ENCODE results near the gene ZNF775.

Gene ZNF775

DNA sequence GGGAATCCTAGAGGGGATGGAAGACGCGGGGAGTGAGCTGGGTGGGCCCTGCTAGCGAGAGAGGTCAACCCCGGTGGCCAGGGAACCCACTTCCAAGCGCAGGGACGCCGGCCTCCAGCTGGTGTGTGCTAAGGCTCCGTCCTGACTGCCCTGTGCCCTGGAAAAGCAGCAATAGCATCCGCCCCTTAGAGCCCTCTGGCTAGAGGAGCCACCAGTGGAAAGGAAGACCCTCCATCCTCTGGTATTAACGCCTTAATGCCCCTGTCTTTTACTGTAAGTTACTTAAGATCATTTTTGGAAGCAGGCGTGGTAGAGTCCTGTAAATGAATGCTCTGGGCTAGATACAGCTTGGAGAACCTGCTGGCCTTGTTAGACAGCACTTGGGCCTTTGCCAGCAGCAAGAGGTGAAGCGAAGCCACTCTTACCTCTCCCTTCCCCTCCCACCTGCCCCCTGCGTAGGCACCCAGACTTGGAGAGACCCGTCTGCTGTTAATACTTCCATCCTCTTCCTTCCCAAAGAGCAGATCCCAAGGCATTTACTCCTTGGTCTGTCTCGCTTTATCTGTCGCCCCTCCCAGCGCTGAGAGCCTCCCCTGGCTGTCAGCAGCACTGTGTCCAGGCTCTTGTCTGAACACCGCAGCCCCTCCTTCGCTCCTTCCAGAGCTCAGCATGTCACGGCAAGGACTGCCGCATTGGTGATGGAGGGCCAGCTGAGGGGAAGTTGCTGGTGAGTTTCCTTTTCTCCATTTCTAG is 5.9 kb upstream of the ZNF775 start:
- Histone ChIP-seq H3K36me3 (ENCODE audit: control insufficient read depth, insufficient read depth, low read length) (peaks cover 10% of the 10 kb centered on the region), H3K9ac (ENCODE audit: low read length) (no peak overlapping the region), H3K4me3 (ENCODE audit: low read length) (peak overlapping the region; percentile 46), H3K27ac (ENCODE audit: low read depth, low read length) (peak overlapping the region; percentile 37), H3K27me3 (ENCODE audit: control insufficient read depth, insufficient read depth, low read length) (no peaks in the 10 kb centered on the region), H3K4me1 (ENCODE audit: control insufficient read depth, insufficient read depth, low read length) (peaks cover 20% of the 10 kb centered on the region)

DNA sequence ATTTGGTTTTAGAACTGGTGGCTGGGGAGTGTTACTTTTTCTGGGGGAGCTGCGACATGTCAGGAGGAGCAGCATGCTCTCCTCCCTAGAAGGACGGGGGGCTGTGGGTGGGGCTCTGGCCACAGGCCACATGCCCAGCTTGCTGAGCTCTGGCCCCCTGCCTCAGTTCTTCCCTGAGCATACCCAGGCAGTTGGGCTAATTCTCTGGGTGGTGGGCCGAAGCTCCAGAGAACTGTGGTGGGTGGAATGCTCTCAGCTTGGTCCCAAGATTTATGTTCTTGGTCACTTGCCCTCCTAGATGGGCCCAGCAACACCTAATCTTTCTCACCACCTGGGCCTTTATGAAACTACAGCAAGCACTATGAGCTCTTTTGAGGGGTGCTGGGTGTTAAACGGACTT is 5.1 kb upstream of the ZNF775 start:
- Histone ChIP-seq H3K4me1 (ENCODE audit: control insufficient read depth, insufficient read depth, low read length) (peaks cover 23% of the 10 kb centered on the region), H3K27me3 (ENCODE audit: control insufficient read depth, insufficient read depth, low read length) (no peaks in the 10 kb centered on the region), H3K27ac (ENCODE audit: low read depth, low read length) (no peak overlapping the region), H3K4me3 (ENCODE audit: low read length) (no peak overlapping the region), H3K9ac (ENCODE audit: low read length) (no peak overlapping the region), H3K36me3 (ENCODE audit: control insufficient read depth, insufficient read depth, low read length) (peaks cover 10% of the 10 kb centered on the region)

DNA sequence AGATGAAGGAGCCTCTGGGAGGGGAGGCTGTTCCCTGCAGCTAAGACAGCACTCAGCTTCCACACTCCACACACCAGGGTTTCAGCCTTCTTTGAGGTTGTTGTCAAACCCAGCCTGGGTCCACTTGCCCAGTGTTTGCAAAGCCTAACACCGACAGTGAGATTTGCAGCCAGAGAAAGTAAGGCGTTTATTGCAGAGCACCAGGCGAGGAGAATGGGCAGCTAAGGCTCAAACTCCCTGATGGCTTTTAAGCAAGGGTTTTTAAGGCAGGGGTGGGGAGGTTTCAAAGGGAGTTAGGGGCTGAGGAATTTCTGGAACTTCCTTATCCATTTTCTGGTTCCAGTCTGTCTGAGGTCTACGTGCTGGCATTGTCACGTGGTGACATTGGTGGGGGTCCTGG is 4.7 kb upstream of the ZNF775 start:
- Histone ChIP-seq H3K9ac (ENCODE audit: low read length) (no peak overlapping the region), H3K4me1 (ENCODE audit: control insufficient read depth, insufficient read depth, low read length) (peaks cover 20% of the 10 kb centered on the region), H3K27ac (ENCODE audit: low read depth, low read length) (no peak overlapping the region), H3K36me3 (ENCODE audit: control insufficient read depth, insufficient read depth, low read length) (peaks cover 10% of the 10 kb centered on the region), H3K27me3 (ENCODE audit: control insufficient read depth, insufficient read depth, low read length) (no peaks in the 10 kb centered on the region), H3K4me3 (ENCODE audit: low read length) (no peak overlapping the region)

DNA sequence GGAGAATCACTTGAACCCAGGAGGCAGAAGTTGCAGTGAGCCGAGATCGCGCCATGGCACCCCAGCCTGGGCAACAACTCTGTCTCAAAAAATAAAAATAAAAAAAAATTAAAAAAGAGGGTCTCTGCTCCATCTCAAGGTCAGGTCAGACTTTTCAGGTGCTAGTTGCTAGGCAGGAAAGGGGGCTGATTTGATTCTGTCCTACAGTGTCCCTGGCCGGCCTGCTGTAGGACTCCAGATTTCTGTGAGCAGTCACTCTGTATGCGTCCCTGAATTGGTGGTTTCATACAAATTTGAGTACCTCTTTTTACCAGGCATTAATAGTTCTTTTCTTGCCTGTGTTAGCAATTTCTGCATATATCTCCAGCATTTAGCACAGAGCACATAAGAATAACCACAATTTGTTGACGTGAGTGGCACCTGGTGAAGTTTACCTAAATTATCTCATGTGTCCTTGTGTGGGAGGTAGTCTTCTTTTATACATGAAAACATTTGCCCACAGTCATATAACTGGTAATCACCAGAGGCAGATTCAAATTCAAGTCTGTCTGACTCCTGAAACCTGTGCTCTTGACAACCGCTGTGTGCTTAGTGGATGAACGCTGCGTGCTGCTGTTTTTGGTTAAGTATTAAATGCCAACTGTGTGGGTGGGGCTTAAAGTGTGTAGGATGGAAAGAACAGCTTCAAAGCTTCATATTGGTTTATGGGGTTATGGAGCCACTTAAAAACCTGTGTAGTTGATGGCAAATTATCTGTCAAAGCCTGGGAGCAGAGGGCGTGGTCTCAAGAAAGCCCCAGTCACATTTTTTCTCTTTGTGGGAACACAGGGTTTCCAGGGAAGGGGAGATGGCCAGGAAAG is 3.2 kb upstream of the ZNF775 start:
- no peak overlapping the region for H3K4me3 ChIP-seq (ENCODE audit: low read length)
- H3K4me1 ChIP-seq (ENCODE audit: control insufficient read depth, insufficient read depth, low read length): peaks cover 13% of the 10 kb centered on the region
- H3K9ac ChIP-seq (ENCODE audit: low read length): no peak overlapping the region
- peaks cover 7% of the 10 kb centered on the region for H3K36me3 ChIP-seq (ENCODE audit: control insufficient read depth, insufficient read depth, low read length)
- peak overlapping the region; percentile 22 for H3K27ac ChIP-seq (ENCODE audit: low read depth, low read length)
- H3K27me3 ChIP-seq (ENCODE audit: control insufficient read depth, insufficient read depth, low read length): no peaks in the 10 kb centered on the region

DNA sequence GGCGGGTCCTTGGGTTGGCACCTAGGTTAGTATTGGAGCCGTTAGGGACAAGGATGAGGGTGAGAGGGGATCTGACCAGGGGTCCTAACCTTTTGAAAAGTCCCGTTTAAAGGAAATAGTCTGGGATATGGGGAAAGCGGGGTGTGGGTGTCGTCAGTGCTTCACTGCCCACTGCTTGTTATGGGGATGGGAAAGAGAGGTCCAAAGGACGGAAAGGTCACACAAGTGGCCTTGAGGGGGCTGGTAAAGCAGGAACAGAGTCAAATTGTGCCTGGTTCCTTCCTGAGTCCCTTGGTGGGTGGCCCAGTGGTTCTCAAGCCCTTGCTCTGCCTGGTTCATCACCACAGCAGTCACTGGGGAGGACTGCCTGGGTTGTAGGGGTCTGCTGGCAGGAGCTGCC is 2.6 kb upstream of the ZNF775 start:
- H3K4me3 ChIP-seq (ENCODE audit: low read length): peak overlapping the region; percentile 24
- H3K9ac ChIP-seq (ENCODE audit: low read length): no peak overlapping the region
- H3K27me3 ChIP-seq (ENCODE audit: control insufficient read depth, insufficient read depth, low read length): no peaks in the 10 kb centered on the region
- H3K27ac ChIP-seq (ENCODE audit: low read depth, low read length): peak overlapping the region; percentile 22
- H3K36me3 ChIP-seq (ENCODE audit: control insufficient read depth, insufficient read depth, low read length): peaks cover 7% of the 10 kb centered on the region
- H3K4me1 ChIP-seq (ENCODE audit: control insufficient read depth, insufficient read depth, low read length): peaks cover 12% of the 10 kb centered on the region

DNA sequence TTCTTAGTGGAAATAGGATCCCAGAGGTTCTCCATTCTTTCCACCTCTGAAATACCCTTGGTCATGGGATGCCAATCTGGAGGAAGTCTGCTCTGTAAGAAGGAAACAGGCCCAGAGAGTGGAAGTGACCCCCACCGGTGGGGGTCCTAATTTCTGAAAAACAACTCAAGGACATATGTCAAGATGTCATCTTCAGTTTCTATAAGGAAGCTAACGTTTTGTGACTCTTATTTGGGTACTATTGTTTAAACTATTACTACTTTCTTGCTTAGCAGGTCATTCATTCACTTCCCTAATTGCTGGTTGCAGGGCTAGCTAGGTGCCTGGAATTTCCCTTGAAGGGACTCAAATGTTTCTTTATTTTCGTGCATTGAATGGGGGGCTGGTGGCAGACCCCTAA is 1.9 kb upstream of the ZNF775 start:
- H3K9ac ChIP-seq (ENCODE audit: low read length): no peak overlapping the region
- no peak overlapping the region for H3K27ac ChIP-seq (ENCODE audit: low read depth, low read length)
- H3K4me3 ChIP-seq (ENCODE audit: low read length): no peak overlapping the region
- peaks cover 12% of the 10 kb centered on the region for H3K4me1 ChIP-seq (ENCODE audit: control insufficient read depth, insufficient read depth, low read length)
- no peaks in the 10 kb centered on the region for H3K27me3 ChIP-seq (ENCODE audit: control insufficient read depth, insufficient read depth, low read length)
- H3K36me3 ChIP-seq (ENCODE audit: control insufficient read depth, insufficient read depth, low read length): peaks cover 7% of the 10 kb centered on the region

DNA sequence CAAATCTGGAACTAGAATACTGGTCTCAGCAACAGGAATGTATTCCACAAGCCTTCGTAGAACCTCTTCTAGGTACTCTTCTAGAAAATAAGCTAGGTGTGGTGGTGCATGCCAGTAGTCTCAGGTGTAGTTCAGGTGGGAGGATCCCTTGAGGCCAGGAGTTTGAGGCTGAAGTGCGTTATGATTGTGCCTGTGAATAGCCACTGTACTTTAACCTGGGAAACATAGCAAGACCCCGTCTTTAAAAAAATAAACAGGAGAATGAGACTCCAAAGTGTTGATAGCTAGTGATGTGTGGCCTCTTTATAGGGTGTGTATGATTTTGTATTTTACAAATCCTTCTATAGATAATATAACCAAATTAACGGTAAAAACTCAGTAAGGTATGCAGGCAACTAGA is 1.5 kb upstream of the ZNF775 start:
- H3K4me3 ChIP-seq (ENCODE audit: low read length): no peak overlapping the region

DNA sequence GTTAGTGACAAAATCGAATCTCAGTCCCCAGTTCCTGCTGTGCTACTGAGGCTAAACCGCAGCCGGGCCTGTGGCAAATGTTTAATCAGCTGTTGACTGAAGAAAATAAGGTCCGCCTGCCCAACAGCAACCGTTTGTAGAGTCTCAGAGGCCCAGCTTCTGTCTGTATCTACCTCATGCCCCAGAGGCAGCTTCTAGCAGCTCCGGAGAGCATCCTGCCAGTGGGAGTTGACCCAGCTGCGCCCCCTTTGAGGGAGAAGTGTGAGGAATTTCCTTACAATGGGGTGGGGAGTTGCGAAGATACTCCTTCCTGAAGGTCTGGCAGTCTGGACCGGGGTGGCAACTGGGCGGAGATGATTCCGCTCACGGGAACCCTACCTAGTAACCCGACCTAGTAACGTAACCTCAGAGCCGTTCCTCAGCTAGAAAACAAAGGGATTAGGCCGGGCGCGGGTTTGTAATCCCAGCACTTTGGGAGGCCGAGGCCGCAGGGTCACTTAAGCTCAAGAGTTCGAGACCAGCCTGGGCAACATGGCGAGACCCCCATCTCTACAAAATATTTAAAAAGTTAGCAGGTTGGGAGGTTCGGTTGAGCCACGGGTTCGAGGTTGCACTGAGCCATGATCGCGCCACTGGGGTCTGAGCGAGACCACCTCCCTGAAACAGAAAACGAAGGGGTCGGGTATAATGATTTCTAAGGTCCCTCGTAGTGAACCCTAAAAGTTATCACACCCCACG is 846 bp upstream of the ZNF775 start:
- H3K4me3 ChIP-seq (ENCODE audit: low read length): peak overlapping the region; percentile 84
- H3K36me3 ChIP-seq (ENCODE audit: control insufficient read depth, insufficient read depth, low read length): no peaks in the 10 kb centered on the region
- no peaks in the 10 kb centered on the region for H3K27me3 ChIP-seq (ENCODE audit: control insufficient read depth, insufficient read depth, low read length)
- peaks cover 12% of the 10 kb centered on the region for H3K4me1 ChIP-seq (ENCODE audit: control insufficient read depth, insufficient read depth, low read length)
- peak overlapping the region; percentile 92 for H3K27ac ChIP-seq (ENCODE audit: low read depth, low read length)
- H3K9ac ChIP-seq (ENCODE audit: low read length): peak overlapping the region; percentile 90

More for the DNA sequence above, 1.5 kb upstream of the ZNF775 start:
- Histone ChIP-seq H3K27ac (ENCODE audit: low read depth, low read length) (no peak overlapping the region), H3K36me3 (ENCODE audit: control insufficient read depth, insufficient read depth, low read length) (peaks cover 5% of the 10 kb centered on the region), H3K27me3 (ENCODE audit: control insufficient read depth, insufficient read depth, low read length) (no peaks in the 10 kb centered on the region), H3K4me1 (ENCODE audit: control insufficient read depth, insufficient read depth, low read length) (peaks cover 12% of the 10 kb centered on the region), H3K9ac (ENCODE audit: low read length) (no peak overlapping the region)

DNA sequence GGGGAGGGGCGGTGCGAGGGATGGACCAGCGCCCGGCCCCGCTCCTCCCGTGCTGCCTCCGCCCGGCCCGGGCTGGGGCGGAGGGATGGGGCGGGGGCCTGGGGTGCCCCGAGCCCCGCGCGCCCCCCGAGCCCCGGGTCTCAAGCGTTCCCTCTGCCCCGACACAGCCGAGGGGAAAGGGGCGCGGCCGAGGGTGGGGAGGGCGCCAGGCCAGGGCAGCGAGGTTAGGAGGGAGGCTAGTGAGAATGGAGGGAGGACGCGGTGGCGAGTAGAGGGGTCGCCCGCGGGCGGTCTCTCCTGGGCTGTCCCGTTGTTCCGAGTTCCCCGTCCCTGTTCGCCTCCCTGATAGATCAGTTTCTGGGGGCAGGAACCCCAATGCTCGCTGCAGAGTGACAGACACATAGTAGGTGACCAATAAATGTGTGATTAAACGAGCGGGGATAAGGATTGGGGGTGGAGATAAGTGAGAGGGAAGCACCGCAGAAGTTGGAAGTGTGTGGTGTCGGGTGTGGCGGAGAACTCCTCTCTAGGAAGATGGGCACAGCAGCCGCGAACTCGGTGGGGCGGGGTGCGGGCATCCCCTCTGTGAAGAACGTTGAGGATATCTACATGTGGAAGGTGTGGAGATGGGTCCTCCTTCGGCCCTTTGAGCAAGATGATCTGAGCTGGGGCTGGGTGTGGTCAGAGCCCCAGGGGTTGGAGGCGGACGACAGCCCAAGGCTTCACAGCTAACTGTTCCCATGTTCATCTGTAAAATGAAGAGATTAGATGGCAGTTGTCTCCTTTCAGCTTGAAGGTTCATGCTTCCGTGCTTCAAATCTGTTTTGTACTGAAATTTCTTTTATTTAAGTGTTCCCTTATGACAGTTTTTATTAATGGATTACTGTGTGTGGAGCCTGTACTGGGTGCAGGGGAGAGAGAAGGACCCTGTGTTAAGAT is 580 bp downstream of the ZNF775 start:
- Histone ChIP-seq H3K27me3 (ENCODE audit: control insufficient read depth, insufficient read depth, low read length) (no peaks in the 10 kb centered on the region), H3K4me3 (ENCODE audit: low read length) (peak overlapping the region; percentile 87), H3K27ac (ENCODE audit: low read depth, low read length) (peak overlapping the region; percentile 82), H3K9ac (ENCODE audit: low read length) (peak overlapping the region; percentile 53), H3K4me1 (ENCODE audit: control insufficient read depth, insufficient read depth, low read length) (peaks cover 12% of the 10 kb centered on the region), H3K36me3 (ENCODE audit: control insufficient read depth, insufficient read depth, low read length) (no peaks in the 10 kb centered on the region)

DNA sequence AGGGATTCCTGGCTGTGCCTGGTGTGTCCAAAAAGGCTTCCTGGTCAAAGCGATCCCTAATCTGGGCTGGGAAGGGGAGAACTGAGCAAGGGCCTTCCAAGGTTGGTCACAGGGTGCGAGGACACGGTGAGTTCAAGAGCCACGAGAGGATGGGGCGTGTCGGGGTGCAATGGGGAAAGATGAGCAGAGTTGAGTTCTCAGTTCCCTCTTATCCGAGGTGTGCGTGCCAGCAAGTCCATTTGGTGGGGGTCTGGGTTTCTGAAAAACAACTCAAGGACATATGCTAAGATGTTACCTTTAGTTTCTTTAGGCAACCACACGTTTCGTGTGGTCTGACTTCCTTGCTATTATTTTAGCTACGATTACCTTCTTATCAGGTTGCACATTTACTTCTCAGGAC is 1.3 kb downstream of the ZNF775 start:
- Histone ChIP-seq H3K9ac (ENCODE audit: low read length) (peak overlapping the region; percentile 7), H3K27ac (ENCODE audit: low read depth, low read length) (no peak overlapping the region), H3K36me3 (ENCODE audit: control insufficient read depth, insufficient read depth, low read length) (no peaks in the 10 kb centered on the region), H3K27me3 (ENCODE audit: control insufficient read depth, insufficient read depth, low read length) (no peaks in the 10 kb centered on the region), H3K4me1 (ENCODE audit: control insufficient read depth, insufficient read depth, low read length) (peaks cover 12% of the 10 kb centered on the region), H3K4me3 (ENCODE audit: low read length) (peak overlapping the region; percentile 87)

DNA sequence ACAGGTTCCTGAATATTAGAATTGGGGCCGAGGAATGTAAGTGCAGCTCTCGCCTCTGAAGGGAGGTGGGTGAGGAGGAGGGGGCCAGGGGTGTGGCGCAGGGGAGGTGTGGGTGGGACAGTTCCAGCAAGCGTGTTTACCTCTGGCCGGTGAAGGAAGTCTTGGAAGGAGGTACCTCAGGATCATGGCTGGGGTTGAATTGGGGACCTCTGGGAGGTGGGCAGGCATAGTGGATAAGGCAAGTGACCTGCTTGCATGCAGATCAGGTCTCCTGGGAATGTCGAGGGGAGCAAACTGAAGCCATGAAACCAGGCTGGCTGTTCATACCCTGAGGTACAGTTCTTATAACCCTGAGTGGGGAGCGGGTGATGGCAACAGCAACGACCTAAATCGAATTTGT is 2.0 kb downstream of the ZNF775 start:
- Histone ChIP-seq H3K4me3 (ENCODE audit: low read length) (no peak overlapping the region), H3K27ac (ENCODE audit: low read depth, low read length) (no peak overlapping the region), H3K36me3 (ENCODE audit: control insufficient read depth, insufficient read depth, low read length) (no peaks in the 10 kb centered on the region), H3K9ac (ENCODE audit: low read length) (no peak overlapping the region), H3K27me3 (ENCODE audit: control insufficient read depth, insufficient read depth, low read length) (no peaks in the 10 kb centered on the region), H3K4me1 (ENCODE audit: control insufficient read depth, insufficient read depth, low read length) (peaks cover 12% of the 10 kb centered on the region)
